Uterus (tissue), 4 donors: ENCODE measurements around the gene ASAP2. TPM values are rescaled to one million over a fixed set of nuclear protein-coding genes. Genes with fewer than 3 reads are reported as not detected.

Experiments
- DNase-seq, 2 donors: peaks; one replicate each; pipeline ENCODE4 v3.0.0-alpha.2; 2019 to 2020
- H3K27ac ChIP-seq, 2 donors: fragments of 200-600 bp; sonication (generic); 1 replicate in 1 of 2; 2 replicates in 1 of 2; pipeline ENCODE4 v1.5.1; 2016 to 2018
- H3K27me3 ChIP-seq, 2 donors: fragments of 200-600 bp; sonication (generic); one replicate each; pipeline ENCODE4 v1.5.1; 2018 to 2019; ENCODE audit warnings: control low read depth in 1 of 2
- H3K36me3 ChIP-seq, 2 donors: fragments of 200-600 bp; sonication (generic); one replicate each; pipeline ENCODE4 v1.5.1; 2019; ENCODE audit warnings: control low read depth in 1 of 2
- H3K4me1 ChIP-seq, 2 donors: fragments of 200-600 bp; sonication (generic); one replicate each; pipeline ENCODE4 v1.5.1; 2018 to 2019; ENCODE audit warnings: control low read depth in 1 of 2
- H3K4me3 ChIP-seq, 2 donors: fragments of 200-600 bp; sonication (generic); 1 replicate in 1 of 2; 2 replicates in 1 of 2; pipeline ENCODE4 v1.5.1; 2018 to 2019; ENCODE audit warnings: mild to moderate bottlenecking in 1 of 2
- H3K9me3 ChIP-seq, 2 donors: fragments of 200-600 bp; sonication (generic); one replicate each; pipeline ENCODE4 v1.5.1; 2019; ENCODE audit warnings: control low read depth in 1 of 2
- CTCF ChIP-seq, 4 experiments: fragments of 200-600 bp in 2 of 4; fragments of 450-650 bp in 2 of 4; sonication (generic) in 2 of 4; IDR thresholded peaks; one replicate each; pipeline ENCODE4 v1.5.1; 2016 to 2019; ENCODE audit warnings: antibody characterized with exemption in 4 of 4, mild to moderate bottlenecking in 2 of 4, moderate library complexity in 1 of 4
- POLR2A ChIP-seq, 2 donors: fragments of 450-650 bp; IDR thresholded peaks; one replicate each; pipeline ENCODE4 v1.6.1; 2016; ENCODE audit warnings: antibody characterized with exemption in 2 of 2, mild to moderate bottlenecking in 1 of 2, moderate library complexity in 1 of 2
- intact Hi-C: fragments of 100-400 bp; cut with DNase I; formaldehyde crosslinking; loops from one replicate; pipeline ENCODE4 v1.15.1; 2023; ENCODE audit warnings: low total_unique reads
- total RNA-seq, 4 donors: library from RNA; depleted of rRNA in 3 of 4; stranded (reverse); fragments of >200 nt in 3 of 4; gene quantifications; one replicate each; pipeline versions ENCODE4 v1.1.0 to v1.2.4, GENCODE V29; 2014 to 2023
- donor health status: DM: yes; HTN: yes; CAD: no.

ASAP2 gene
- total RNA-seq, 4 donors from 2014 or later, result 24.3 to 55.5 (median 31.3) TPM

GRCh38 chr2:9163306-9164111 lies 43.1 kb upstream of the ASAP2 start:
- DNase-seq, result no peak
- H3K9me3 ChIP-seq, result no peaks in the 10 kb centered on the region
- no peaks in the 10 kb centered on the region for H3K36me3 ChIP-seq
- TF ChIP-seq POLR2A (IDR thresholded peaks at IDR 0.05) (no peak), CTCF (IDR thresholded peaks at IDR 0.05) (no peak)
- H3K27ac ChIP-seq, result peak overlapping the region in 1 of 2 donors; percentile 6
- intact Hi-C loops, result no loop called here
- H3K27me3 ChIP-seq, result no peaks in the 10 kb centered on the region
- peaks cover 0 to 4% of the 10 kb centered on the region in 2 donors for H3K4me1 ChIP-seq
- no peak overlapping the region for H3K4me3 ChIP-seq

DNA sequence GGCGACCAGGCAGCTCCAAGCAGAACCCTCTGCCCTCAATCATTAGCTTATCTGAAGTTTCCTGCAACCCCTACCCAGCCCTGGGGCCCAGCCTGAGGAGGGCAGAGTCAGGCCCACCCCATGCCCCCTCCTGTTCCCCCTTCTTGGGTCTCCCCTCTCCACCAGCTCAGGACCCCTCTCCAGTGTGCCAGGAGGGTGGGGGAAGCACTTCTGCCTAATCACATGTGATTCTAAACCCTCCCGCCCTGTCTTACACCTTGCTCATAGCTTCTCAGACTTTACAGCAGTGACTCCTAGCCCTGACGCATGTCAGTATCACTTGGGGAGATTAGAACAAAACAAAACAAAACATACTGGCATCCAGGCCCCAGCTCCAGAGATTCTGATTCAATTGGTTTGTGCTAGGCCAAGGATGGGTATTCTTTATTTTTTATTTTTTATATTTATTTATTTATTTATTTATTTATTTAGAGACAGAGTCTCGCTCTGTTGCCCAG lies 42.5 kb upstream of the ASAP2 start:
- Histone ChIP-seq H3K27me3 (no peaks in the 10 kb centered on the region), H3K27ac (peak overlapping the region in 1 of 2 donors; percentile 6), H3K36me3 (no peaks in the 10 kb centered on the region), H3K4me1 (peaks cover 0 to 4% of the 10 kb centered on the region in 2 donors), H3K4me3 (no peak overlapping the region), H3K9me3 (no peaks in the 10 kb centered on the region)
- DNase-seq, result no peak
- intact Hi-C loops, result no loop called here
- TF ChIP-seq CTCF (IDR thresholded peaks at IDR 0.05), result no peak
- TF ChIP-seq POLR2A (IDR thresholded peaks at IDR 0.05), result no peak

- intact Hi-C loops, result no loop called here
- H3K27ac ChIP-seq, result no peak overlapping the region
- no peak for DNase-seq
These were observed 41.0 kb upstream of the ASAP2 start for GRCh38 chr2:9165625-9166024.

GRCh38 chr2:9166579-9167377 lies 39.8 kb upstream of the ASAP2 start:
- H3K4me3 ChIP-seq, result no peak overlapping the region
- TF ChIP-seq POLR2A (IDR thresholded peaks at IDR 0.05), result no peak
- TF ChIP-seq CTCF (IDR thresholded peaks at IDR 0.05), result no peak
- no peak for DNase-seq
- H3K9me3 ChIP-seq, result no peaks in the 10 kb centered on the region
- H3K4me1 ChIP-seq, result peaks cover 0 to 4% of the 10 kb centered on the region in 2 donors
- intact Hi-C loops, result no loop called here
- H3K27ac ChIP-seq, result peak overlapping the region in 1 of 2 donors; percentile 14
- no peaks in the 10 kb centered on the region for H3K27me3 ChIP-seq
- H3K36me3 ChIP-seq, result no peaks in the 10 kb centered on the region

More at GRCh38 chr2:9165625-9166024, 41.0 kb upstream of the ASAP2 start:
- no peaks in the 10 kb centered on the region for H3K27me3 ChIP-seq
- H3K4me3 ChIP-seq, result no peak overlapping the region
- H3K9me3 ChIP-seq, result no peaks in the 10 kb centered on the region
- TF ChIP-seq CTCF (IDR thresholded peaks at IDR 0.05) (no peak), POLR2A (IDR thresholded peaks at IDR 0.05) (no peak)
- no peaks in the 10 kb centered on the region for H3K36me3 ChIP-seq
- peaks cover 0 to 4% of the 10 kb centered on the region in 2 donors for H3K4me1 ChIP-seq
